Stimulated activated CD8-positive, alpha-beta memory T cell treated with anti-CD3 and anti-CD28 coated beads, Interleukin-2, amount 100 ng/mL, for 48 hours (primary cell): ENCODE results near the gene PPIAL4G.
"Not testable (repeated sequence)": the region's sequence is repeated elsewhere in the genome, so short reads cannot be mapped to it uniquely, and the experiment has no call there.

Experiments
- DNase-seq, 2 donors: peaks; one replicate each; pipeline ENCODE4 v3.0.0-alpha.2; 2020; ENCODE audit warnings: low read depth in 2 of 2

The PPIAL4G gene

GRCh38 chr1:148483029-148483428 lies at the start of gene PPIAL4G:
Gene PPIAL4G, minus strand, starts transcription at chr1:148483302. Its CDS starts 50 bp downstream, at chr1:148483252.
- not testable (repeated sequence) for DNase-seq

- DNase-seq = not testable (repeated sequence)
Measured at GRCh38 chr1:148532158-148532557, 49.1 kb upstream of the PPIAL4G start.

GRCh38 chr1:148529101-148529567 lies 46.0 kb upstream of the PPIAL4G start:
- DNase-seq = peak; percentile 41 to 56

- not testable (repeated sequence) for DNase-seq
Measured at GRCh38 chr1:148528591-148528990, 45.5 kb upstream of the PPIAL4G start.

- not testable (repeated sequence) for DNase-seq
Measured at GRCh38 chr1:148526587-148526986, 43.5 kb upstream of the PPIAL4G start.

GRCh38 chr1:148523205-148524144 lies 40.4 kb upstream of the PPIAL4G start:
- not testable (repeated sequence) for DNase-seq

- peak; percentile 69 to 82 for DNase-seq
Measured at GRCh38 chr1:148522561-148523204, 39.6 kb upstream of the PPIAL4G start.

GRCh38 chr1:148522072-148522471 lies 39.0 kb upstream of the PPIAL4G start:
- DNase-seq = peak; percentile 58 to 75

GRCh38 chr1:148514310-148514709 lies 31.2 kb upstream of the PPIAL4G start:
- DNase-seq = not testable (repeated sequence)

- not testable (repeated sequence) for DNase-seq
Measured at GRCh38 chr1:148512571-148513184, 29.6 kb upstream of the PPIAL4G start.

- DNase-seq = not testable (repeated sequence)
Measured at GRCh38 chr1:148493933-148494332, 10.8 kb upstream of the PPIAL4G start.

GRCh38 chr1:148481134-148481533 lies 2.0 kb downstream of the PPIAL4G start:
- DNase-seq = not testable (repeated sequence)

GRCh38 chr1:148459694-148460093 lies 23.4 kb downstream of the PPIAL4G start:
- not testable (repeated sequence) for DNase-seq

- DNase-seq = peak in 1 of 2 donors; percentile 21
Measured at GRCh38 chr1:148458901-148459581, 24.1 kb downstream of the PPIAL4G start.

GRCh38 chr1:148458398-148458797 lies 24.7 kb downstream of the PPIAL4G start:
- not testable (repeated sequence) for DNase-seq

GRCh38 chr1:148452845-148453244 lies 30.3 kb downstream of the PPIAL4G start:
- DNase-seq = not testable (repeated sequence)

GRCh38 chr1:148439654-148440325 lies 43.3 kb downstream of the PPIAL4G start:
- not testable (repeated sequence) for DNase-seq

- no peak for DNase-seq
Measured at GRCh38 chr1:148435406-148435805, 47.7 kb downstream of the PPIAL4G start.

- DNase-seq = no peak
Measured at GRCh38 chr1:148434832-148435231, 48.3 kb downstream of the PPIAL4G start.

- not testable (repeated sequence) for DNase-seq
Measured at GRCh38 chr1:148432916-148433317, 50.2 kb downstream of the PPIAL4G start.
